ENCODE data around the gene SECISBP2L. TPM values are rescaled to one million over a fixed set of nuclear protein-coding genes. Genes with fewer than 3 reads are reported as not detected.
"Not testable (repeated sequence)": the region's sequence is repeated elsewhere in the genome, so short reads cannot be mapped to it uniquely, and the experiment has no call there.

The SECISBP2L gene
- total RNA-seq, 1 donor from 2014 or later = 39.3 TPM

GRCh38 chr15:48976444-48977088, 69.7 kb downstream of the SECISBP2L start:
- Histone ChIP-seq H3K9me3 (replicated peaks) (no peaks in the 10 kb centered on the region), H3K27ac (replicated peaks) (peak overlapping the region; percentile 78), H3K4me3 (peak overlapping the region; percentile 71), H3K4me1 (peaks cover 13% of the 10 kb centered on the region), H3K36me3 (no peaks in the 10 kb centered on the region), H3K27me3 (ENCODE audit: low read depth) (no peaks in the 10 kb centered on the region)
- DNase-seq = no peak
- TF ChIP-seq CTCF (IDR thresholded peaks at IDR 0.05; ENCODE audit: borderline replicate concordance) = no peak
- intact Hi-C loops (cut with micrococcal nuclease) = no loop called here

GRCh38 chr15:48975472-48976419, 70.5 kb downstream of the SECISBP2L start:
- intact Hi-C loops (cut with micrococcal nuclease) = no loop called here
- TF ChIP-seq CTCF (IDR thresholded peaks at IDR 0.05; ENCODE audit: borderline replicate concordance) = peak; percentile 99

GRCh38 chr15:48974882-48975281, 71.4 kb downstream of the SECISBP2L start:
- Histone ChIP-seq H3K27me3 (ENCODE audit: low read depth) (no peaks in the 10 kb centered on the region), H3K9me3 (replicated peaks) (no peaks in the 10 kb centered on the region), H3K36me3 (no peaks in the 10 kb centered on the region), H3K4me1 (peaks cover 13% of the 10 kb centered on the region), H3K27ac (replicated peaks) (no peak overlapping the region), H3K4me3 (no peak overlapping the region)
- intact Hi-C loops (cut with micrococcal nuclease) = no loop called here
- no peak for DNase-seq
- no peak for TF ChIP-seq CTCF (IDR thresholded peaks at IDR 0.05; ENCODE audit: borderline replicate concordance)

More at GRCh38 chr15:48975472-48976419, 70.5 kb downstream of the SECISBP2L start:
- Histone ChIP-seq H3K4me3 (peak overlapping the region; percentile 71), H3K9me3 (replicated peaks) (no peaks in the 10 kb centered on the region), H3K27ac (replicated peaks) (peak overlapping the region; percentile 78), H3K4me1 (peaks cover 13% of the 10 kb centered on the region), H3K27me3 (ENCODE audit: low read depth) (no peaks in the 10 kb centered on the region), H3K36me3 (no peaks in the 10 kb centered on the region)
- DNase-seq = peak; percentile 80

GRCh38 chr15:48972750-48973503, 73.3 kb downstream of the SECISBP2L start:
- no peak for TF ChIP-seq CTCF (IDR thresholded peaks at IDR 0.05; ENCODE audit: borderline replicate concordance)
- Histone ChIP-seq H3K4me3 (no peak overlapping the region), H3K9me3 (replicated peaks) (no peaks in the 10 kb centered on the region), H3K4me1 (peaks cover 13% of the 10 kb centered on the region), H3K27me3 (ENCODE audit: low read depth) (no peaks in the 10 kb centered on the region), H3K36me3 (no peaks in the 10 kb centered on the region), H3K27ac (replicated peaks) (no peak overlapping the region)
- intact Hi-C loops (cut with micrococcal nuclease) = no loop called here
- no peak for DNase-seq

GRCh38 chr15:48970926-48971325, 75.3 kb downstream of the SECISBP2L start:
- H3K9me3 ChIP-seq (replicated peaks); H3K4me3 ChIP-seq; H3K36me3 ChIP-seq; DNase-seq; H3K27me3 ChIP-seq (ENCODE audit: low read depth); H3K4me1 ChIP-seq; intact Hi-C loops (cut with micrococcal nuclease); H3K27ac ChIP-seq (replicated peaks): not testable (repeated sequence)
